Activated T-cell treated with anti-CD3 and anti-CD28 coated beads, Interleukin-2, amount 50 U/mL, for 48 hours (primary cell): ENCODE measurements around the gene PDHX.
A peak's percentile ranks its signal among the peaks of the same experiment; 100 is the strongest.
"Not testable (repeated sequence)": the region's sequence is repeated elsewhere in the genome, so short reads cannot be mapped to it uniquely, and the experiment has no call there.

Source experiments
- DNase-seq, 2 experiments: peaks; one replicate each; pipeline ENCODE4 v3.0.0-alpha.2; 2020

Gene PDHX

GRCh38 chr11:34916015-34916842, at the start of gene PDHX, which contains the start of gene APIP:
Gene PDHX, plus strand, starts transcription at chr11:34916618. Its CDS starts 38 bp downstream, at chr11:34916656.
Gene APIP, minus strand, starts transcription at chr11:34916379. Its CDS starts 95 bp downstream, at chr11:34916284.
- peak; percentile 99 to 100 for DNase-seq

DNA sequence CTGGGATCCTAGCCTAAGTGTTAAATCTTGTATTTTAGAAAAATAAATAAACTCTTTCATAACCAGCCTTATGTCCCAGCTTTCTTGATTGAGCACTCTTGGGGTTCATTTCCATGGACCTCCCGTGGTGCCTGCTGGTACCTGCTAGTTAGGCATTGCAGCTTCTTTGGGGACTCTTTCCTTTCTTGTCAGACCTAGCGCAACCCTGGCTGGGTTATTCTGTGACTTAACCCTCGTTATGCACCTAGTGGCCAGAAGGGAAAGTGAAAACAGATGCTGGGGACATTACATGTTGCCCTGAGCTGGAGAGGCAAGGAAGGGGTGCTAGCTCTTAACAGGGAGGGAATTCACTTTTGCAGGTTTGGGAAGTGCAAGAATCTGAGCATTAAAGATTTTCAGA, 47.0 kb upstream of the PDHX start:
- no peak for DNase-seq

DNA sequence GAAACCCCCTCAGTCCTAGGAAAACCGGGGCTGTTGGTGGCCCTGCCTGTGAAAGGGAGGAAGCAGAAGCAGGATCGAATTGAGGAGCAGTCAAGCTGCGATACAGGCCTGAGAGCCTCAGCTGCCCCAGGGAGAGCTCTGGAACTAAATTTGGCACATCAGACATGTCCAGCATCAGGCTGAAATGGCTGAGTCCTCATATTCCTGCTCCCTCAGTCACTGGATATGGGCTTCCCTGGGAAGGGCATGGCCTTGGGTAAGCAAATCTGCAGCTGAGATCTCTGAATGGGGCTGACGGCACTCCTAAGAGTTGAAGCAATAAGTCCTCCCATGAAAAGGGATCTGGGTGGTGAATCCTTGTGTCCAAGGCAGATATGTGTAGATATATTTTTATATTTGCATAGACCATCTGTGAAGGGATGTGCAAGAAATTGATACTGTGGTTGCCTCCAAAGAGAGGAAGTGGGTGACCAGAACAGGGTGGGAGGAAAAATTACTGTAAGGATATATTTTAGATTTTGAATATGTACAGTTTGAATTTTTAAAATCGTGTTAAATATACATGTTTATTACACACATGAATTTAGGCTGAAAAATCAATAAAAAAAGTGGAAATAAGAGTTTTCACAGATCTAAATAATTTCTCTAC, 45.7 kb upstream of the PDHX start:
- no peak for DNase-seq

- DNase-seq, result no peak
Measured at GRCh38 chr11:34874202-34874601, 42.2 kb upstream of the PDHX start.

DNA sequence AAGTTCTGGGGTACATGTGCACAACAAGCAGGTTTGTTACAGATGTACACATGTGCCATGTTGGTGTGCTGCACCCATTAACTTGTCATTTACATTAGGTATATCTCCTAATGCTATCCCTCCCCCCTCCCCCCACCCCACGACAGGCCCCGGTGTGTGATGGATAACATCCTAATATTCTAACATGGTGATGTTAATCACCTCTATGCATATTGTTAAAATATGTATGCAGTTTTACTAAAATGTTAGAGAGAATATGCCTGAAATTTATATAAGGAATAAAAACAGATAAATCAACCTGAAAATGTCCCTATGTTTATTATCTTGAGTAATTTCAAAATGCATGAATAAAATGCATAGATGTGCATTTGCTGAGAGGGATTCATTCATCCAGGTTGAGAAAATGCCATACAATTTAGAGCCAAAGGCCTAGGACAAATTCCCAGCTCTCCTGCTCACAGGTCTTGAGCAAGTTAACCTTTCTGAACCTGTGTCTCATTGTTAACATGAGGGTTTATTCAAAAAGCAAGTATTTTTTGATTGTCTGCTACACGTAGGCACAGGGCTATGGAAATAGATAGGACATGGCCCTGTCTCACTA, 38.9 kb upstream of the PDHX start:
- DNase-seq, result no peak

DNA sequence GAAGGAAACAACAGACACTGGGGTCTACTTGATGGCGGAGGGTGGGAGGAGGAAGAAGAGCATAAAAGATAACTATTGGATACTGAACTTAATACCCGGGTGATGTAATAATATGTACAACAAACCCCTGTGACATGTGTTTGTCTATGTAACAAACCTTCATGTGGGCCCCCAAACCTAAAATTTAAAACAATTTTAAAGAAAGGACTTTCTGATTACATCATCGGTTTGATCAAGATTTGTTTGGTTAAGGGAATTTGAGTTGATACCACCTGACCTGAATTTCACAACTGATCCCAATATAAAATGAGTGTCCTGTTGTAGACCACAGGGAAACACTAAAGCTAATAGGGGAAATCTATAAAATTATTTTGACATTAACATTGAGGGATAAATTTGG, 34.5 kb upstream of the PDHX start:
- DNase-seq, result no peak

DNA sequence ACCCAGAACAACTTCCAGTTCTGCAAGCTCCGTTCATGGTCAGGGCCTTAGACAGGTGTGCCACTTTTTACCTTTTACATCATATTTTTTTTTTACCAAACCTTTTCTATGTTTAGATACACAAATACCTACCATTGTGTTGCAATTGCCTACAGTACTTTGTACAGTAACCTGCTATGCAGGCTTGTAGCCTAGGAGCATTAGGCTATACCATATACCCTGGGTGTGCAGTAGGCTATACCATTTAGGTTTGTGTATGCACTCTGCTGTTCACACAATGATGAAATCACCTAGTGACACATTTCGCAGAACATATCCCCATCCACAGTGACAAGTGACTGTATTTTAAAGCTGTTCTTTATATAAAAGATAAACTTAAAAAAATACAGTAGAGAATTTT, 29.8 kb upstream of the PDHX start:
- no peak for DNase-seq

DNA sequence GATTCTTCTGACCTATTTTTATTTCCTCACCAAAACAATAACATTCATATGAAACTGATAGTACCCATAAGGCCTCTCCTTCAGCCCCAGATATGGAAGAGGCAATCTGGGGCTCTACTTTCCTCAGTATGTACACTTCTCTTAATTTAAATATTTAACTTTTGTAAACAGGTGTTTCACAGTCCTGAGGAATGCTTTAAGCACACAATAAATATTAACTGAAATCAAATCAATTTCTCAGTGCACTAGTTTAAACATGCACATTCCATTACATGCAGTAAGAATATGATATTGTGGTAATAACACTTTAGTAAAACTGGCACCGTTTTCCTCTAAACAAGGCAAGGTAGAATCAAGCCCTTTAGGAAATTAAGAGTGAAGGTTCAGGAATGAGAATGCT, 29.2 kb upstream of the PDHX start:
- DNase-seq, result no peak

GRCh38 chr11:34890089-34890488, 26.3 kb upstream of the PDHX start:
- no peak for DNase-seq

DNA sequence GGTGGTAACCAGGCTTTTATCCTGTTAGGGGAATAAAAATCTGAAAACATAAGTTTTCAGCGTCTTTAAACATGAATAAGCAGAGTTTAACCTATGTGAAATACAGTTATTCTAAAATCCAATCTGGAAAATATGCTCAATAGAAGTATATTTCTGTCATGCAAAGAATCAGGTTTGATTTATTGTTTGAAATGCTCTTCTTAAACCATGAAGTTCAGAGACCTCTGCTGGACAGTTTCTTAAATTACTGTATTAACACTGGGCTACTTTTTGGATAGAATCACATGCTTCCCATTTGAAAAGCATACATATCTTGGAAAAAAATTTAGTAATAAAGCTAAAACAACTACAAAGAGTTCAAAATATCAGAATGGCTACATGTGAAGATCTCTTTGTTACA, 25.6 kb upstream of the PDHX start:
- no peak for DNase-seq

DNA sequence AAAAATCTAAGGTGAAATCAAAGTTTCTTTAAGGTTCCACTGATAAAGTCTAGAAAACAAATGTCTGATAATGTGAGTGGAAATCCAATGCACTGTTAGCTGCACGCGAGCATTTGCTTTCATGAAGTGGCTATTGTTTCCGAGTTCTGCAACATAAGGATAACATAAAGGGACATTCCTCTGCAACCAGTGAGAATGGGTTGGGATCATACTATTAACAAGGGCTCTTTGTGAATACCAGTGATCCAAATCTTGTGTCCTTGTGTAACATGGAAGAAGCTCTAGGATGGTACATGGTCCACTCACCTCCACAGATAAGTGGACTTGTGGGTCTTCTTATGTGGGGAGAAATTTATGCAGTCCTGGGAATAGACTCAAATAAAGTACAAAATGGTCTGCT, 24.8 kb upstream of the PDHX start:
- no peak for DNase-seq

DNA sequence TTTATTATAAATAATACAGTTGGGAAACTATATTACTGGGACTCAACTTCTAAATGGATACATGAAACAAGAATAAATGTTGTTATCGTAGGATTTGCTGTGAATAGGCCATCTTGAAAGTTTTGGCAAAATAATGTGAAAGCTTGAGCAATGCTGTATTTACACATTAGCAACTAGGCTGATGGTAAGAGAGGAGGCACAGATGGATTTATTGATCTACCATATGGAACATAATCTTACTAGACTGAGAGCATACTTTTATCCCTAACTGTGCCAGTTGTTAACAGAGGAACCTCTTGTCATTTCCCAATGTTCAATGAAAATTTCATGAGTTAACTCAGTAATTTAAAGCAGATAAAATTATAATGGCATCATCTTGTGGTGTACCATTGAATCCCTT, 23.0 kb upstream of the PDHX start:
- no peak for DNase-seq

DNA sequence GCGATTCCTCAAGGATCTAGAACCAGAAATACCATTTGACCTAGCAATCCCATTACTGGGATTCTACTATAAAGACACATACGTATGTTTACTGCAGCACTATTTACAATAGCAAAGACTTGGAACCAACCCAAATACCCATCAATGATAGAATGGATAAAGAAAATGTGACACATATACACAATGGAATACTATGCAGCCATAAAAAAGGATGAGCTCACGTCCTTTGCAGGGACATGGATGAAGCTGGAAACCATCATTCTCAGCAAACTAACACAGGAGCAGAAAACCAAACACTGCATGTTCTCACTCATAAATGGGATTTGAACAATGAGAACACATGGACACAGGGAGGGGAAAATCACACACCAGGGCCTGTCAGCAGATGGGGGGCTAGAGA, 20.2 kb upstream of the PDHX start:
- DNase-seq, result not testable (repeated sequence)

DNA sequence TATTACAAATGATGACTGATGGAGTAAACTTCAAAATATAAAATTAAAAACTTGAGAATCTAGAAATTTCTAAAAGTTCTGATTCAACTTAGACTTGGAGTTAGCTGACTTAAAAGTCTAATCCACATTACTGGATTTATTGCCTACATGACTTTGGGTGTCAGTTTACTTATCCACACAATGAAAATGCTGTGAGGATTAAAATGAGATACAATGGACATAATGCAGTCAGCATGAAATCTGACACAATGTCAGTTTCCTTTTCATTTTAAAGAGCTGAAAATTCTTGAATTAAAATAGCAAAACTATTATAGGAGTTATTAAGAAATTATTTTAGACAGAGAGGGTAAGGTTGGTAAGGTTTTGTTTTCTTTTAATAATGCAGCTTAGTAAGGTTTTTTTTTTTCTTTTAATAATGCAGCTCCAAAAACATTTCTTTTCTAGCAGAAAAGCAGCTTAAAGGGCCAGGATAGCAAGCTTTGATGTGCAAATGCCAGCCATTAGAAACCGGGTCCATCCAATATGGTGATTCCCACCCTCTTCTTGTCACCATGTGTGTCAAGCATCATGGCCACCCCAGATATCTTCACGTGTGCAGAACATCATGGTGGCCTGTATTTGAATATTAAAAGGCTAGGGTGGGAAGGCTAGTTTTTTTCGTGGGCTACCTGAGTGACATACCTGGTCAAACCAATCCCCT, 19.1 kb upstream of the PDHX start:
- no peak for DNase-seq

DNA sequence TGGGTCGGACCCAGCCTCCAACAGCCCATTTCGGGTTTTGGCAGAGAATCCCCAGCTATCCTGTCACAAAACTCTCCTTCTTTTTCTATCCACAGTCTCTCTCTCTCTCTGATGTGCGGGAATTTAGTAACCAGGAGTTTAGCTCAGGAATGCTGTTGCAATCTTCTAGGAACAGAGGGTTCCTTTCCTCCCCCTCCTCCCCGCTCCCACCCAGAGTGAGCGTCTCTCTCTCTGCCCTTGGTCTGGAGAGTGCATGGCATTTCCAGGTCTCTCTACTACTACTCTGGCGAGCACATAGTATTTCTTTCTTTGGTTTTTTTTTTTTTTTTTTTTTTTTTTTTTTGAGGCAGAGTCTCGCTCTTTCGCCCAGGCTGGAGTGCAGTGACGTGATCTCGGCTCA, 17.9 kb upstream of the PDHX start:
- DNase-seq, result no peak

DNA sequence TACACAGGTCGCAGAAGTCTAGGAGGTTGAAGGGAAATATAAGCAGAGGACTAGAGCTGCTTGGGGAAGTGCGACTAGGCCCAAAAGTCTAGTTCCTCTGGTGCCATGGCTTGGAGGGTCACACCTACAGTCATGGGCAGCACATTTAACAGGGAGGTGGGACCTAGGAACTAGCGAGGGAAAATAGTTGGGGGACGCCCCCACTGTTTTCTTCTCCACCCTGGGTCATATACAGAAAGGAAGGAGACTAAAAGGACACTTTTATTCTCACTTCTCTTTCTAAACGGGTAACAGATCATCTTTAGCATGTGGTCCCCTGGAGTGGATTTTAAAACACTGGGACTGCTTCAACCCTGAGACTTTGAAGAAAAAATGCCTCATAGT, 16.8 kb upstream of the PDHX start:
- DNase-seq, result peak in 1 of 2 experiments; percentile 27

GRCh38 chr11:34904421-34904955, 11.9 kb upstream of the PDHX start:
- DNase-seq, result no peak

DNA sequence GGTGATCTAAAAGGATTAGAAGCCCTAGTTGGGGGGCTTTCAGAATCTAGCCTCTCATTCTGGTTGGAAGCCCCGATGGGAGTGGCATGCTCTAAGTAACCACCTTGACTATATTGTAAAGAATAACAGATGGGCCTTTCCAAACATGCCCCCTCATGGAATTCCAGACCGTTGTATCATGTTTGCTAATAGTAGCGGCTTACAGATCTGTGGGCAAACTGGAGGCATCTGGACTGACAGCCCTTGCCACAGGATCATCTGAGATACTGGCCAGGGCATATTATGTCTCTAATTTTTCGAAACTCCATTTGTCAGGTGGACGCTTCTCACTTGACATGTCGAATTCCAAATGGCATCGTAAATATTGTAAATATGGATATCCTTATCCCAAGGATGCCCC, 10.8 kb upstream of the PDHX start:
- DNase-seq, result no peak

DNA sequence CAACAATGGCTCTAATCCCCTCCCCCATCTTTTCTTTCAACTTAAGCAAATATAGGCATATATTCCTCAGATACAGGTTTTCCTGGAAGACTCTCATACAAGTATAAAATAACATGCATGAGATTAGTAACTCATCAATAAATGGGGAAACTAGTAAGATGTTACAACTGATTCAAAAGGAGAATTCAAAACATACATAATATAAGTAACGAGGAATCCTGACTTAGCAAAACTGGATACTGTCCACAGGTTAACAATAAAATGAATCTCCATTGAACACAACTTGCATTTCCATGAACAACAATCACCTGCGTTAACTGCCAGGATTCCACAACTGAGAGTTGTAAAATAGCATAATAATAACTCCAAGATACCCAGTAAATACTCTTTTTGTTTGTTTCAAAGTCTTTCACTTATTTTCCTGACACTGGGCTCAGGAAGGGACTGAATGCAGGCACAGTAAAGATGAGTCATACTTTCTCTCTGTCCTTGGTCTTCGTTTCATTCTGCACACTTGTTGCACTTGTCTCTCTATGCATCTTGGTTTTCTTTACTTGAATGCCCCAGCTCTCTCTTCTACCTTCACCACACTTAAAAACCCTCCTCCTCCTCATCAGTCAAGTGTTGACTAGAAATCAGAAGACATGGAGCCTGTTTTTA, 8.4 kb upstream of the PDHX start:
- DNase-seq, result no peak

DNA sequence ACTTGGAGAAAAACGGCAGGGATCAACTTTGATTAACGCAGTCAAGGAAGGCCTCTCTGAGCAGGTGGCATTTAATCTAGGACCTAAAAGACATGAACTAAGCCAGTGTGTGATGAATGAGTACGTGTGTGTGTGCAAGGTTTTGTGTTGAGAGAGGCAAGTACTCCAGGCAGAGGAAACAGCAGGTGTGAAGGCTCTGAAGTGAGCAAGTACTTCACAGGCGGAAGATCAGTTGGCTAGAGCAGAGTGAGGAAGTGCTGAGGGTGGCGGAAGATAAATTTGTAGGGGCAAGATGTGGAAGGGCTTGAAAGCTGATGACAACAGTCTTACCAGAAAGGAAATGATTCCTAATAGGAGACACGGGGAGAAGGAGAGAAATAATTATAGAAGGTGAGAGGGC, 7.0 kb upstream of the PDHX start:
- DNase-seq, result no peak

DNA sequence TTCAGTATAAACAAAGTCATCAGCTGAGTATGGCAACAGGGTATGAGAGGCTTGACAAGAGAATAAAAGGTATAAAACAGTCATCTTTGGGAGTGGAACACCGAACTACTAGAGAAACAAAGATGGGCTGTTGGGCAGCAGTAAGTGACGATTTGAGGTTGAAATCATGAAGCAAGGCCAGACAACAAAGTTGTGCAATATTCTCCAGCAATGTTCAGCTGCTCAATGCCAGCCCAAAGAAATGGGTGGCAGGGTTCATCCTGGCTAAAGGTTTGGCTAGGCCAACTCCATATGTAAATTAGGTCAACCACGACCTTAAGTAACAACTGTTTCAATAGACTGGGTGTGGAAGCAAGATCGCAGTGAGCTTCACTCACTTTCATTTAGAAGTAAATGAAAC, 6.5 kb upstream of the PDHX start:
- no peak for DNase-seq

GRCh38 chr11:34910817-34911216, 5.6 kb upstream of the PDHX start:
- DNase-seq, result no peak

- no peak for DNase-seq
Measured at GRCh38 chr11:34911676-34912075, 4.7 kb upstream of the PDHX start.
